GM10266 (cell line): Measurements from ENCODE around the gene PRKG1.
A peak's percentile ranks its signal among the peaks of the same experiment; 100 is the strongest.

ENCODE experiments used
- DNase-seq: peaks from one replicate; pipeline ENCODE4 v3.0.0; 2012; ENCODE audit errors: extremely low spot score
- CTCF ChIP-seq: IDR thresholded peaks from 2 replicates; pipeline ENCODE4 v1.5.1; 2012; ENCODE audit warnings: mild to moderate bottlenecking, low read depth; ENCODE audit not compliant: control insufficient read depth, insufficient read depth; ENCODE audit errors: missing control alignments

The PRKG1 gene

GRCh38 chr10:52213321-52213752, 1139.0 kb downstream of the PRKG1 start:
- TF ChIP-seq CTCF = no peak
- no peak for DNase-seq

GRCh38 chr10:52215745-52216361, 1141.6 kb downstream of the PRKG1 start:
- DNase-seq = peak; percentile 38
- peak; percentile 79 for TF ChIP-seq CTCF

- no peak for TF ChIP-seq CTCF
These were observed 1142.6 kb downstream of the PRKG1 start for GRCh38 chr10:52216852-52217251.

GRCh38 chr10:52217531-52217930, 1143.2 kb downstream of the PRKG1 start:
- no peak for DNase-seq
- no peak for TF ChIP-seq CTCF

More at GRCh38 chr10:52216852-52217251, 1142.6 kb downstream of the PRKG1 start:
- no peak for DNase-seq

GRCh38 chr10:52220947-52221346, 1146.7 kb downstream of the PRKG1 start:
- DNase-seq = no peak
- TF ChIP-seq CTCF = no peak

- no peak for TF ChIP-seq CTCF
- DNase-seq = no peak
These were observed 1147.6 kb downstream of the PRKG1 start for GRCh38 chr10:52221923-52222322.

- no peak for TF ChIP-seq CTCF
- no peak for DNase-seq
These were observed 1152.0 kb downstream of the PRKG1 start for GRCh38 chr10:52226197-52226847.
